ENCODE measurements around the gene PI4KA.

DNA sequence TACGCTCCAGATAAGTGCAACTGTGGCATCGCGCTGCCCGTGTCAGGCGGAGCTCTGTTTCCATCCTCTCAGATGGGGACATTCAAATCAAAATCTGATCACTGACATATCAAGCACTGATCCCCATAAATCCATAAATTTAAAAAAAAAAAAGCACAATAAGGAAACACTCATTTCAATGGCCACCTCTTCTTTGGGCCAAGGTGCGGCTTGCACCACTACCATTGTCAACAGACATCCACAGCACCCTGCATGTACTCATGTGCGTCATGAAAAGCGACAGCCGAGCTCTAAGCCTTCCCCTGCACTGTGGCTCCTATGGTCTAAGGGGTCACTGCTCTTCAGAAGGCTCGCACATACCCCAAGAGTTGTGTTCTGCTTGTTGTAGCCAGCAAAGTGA is 111.4 kb downstream of the PI4KA start:
- TF ChIP-seq, protein P1, sequence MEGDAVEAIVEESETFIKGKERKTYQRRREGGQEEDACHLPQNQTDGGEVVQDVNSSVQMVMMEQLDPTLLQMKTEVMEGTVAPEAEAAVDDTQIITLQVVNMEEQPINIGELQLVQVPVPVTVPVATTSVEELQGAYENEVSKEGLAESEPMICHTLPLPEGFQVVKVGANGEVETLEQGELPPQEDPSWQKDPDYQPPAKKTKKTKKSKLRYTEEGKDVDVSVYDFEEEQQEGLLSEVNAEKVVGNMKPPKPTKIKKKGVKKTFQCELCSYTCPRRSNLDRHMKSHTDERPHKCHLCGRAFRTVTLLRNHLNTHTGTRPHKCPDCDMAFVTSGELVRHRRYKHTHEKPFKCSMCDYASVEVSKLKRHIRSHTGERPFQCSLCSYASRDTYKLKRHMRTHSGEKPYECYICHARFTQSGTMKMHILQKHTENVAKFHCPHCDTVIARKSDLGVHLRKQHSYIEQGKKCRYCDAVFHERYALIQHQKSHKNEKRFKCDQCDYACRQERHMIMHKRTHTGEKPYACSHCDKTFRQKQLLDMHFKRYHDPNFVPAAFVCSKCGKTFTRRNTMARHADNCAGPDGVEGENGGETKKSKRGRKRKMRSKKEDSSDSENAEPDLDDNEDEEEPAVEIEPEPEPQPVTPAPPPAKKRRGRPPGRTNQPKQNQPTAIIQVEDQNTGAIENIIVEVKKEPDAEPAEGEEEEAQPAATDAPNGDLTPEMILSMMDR (IDR thresholded peaks at IDR 0.05), result no peak
- TF ChIP-seq POLR2A (IDR thresholded peaks at IDR 0.05), result no peak
- no peak for TF ChIP-seq POLR2AphosphoS5 (IDR thresholded peaks at IDR 0.05)

Measured in breast epithelium (tissue), 3 donors.